Measurements from ENCODE around the gene MKNK1. TPM values are rescaled to one million over a fixed set of nuclear protein-coding genes. Genes with fewer than 3 reads are reported as not detected.

Gene MKNK1
- polyA plus RNA-seq, 1 of the 3 experiments (the other 2 are of a cell fraction) = 28.2 TPM

DNA sequence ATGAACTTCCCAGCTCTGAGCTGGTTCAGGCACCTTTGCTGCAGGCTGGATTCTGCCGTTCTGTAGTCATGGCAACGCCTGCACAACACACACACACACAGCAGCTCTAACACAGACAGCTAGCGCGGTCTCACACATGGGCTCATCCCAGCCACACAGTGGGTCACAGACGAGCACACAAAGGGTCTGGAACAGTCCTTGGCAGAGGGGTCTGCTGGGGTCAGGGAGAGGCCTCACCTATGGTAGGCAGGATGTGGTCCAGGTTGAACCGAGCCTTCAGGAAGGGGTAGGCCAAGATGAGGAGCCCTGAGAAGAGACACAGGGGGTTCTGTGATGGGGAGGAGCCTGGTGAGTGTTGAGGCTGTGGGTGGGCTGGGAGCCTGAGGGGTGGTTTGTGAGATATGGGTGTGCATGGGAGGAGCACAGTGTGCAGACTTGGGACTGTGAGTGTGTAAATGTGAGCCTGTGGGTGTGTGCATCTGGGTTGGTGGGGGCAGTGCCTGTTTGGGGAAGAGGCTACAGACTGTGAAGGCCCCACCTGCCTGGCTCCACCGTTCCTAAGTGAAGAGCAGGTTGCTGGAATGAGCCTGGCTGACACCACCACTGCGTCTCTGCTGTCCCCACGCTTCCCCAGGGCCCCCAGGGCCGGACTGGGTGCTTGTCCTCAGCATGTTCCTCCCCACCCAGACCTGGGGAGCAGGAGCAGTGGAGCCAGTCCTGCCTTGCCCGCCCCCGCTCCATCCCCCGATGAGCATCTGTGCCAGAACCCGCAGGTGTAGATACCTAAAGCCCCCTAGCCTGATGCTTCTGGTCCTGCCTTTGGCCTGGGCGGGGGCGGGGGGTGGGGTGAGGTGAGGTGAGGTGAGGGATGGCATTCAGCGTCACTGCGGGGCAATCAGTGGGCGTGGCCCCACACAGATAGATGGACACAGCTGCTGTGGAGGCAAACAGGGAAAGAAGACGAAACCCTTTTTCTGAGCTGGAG is 54.1 kb downstream of the MKNK1 start:
- H3K79me2 ChIP-seq (ENCODE audit: insufficient read depth) = no peaks in the 10 kb centered on the region
- POLR2A ChIA-PET = no interaction called here
- no peak overlapping the region for H2AFZ ChIP-seq (ENCODE audit: low read depth)
- H3K4me3 ChIP-seq (ENCODE audit: low read depth in 2 of 2, low read length in 1 of 2) = no peak overlapping the region
- no peaks in the 10 kb centered on the region for H3K9me2 ChIP-seq
- peaks cover 0 to 9% of the 10 kb centered on the region in 2 experiments; a peak in 1 of 4 replicates for H3K4me1 ChIP-seq (ENCODE audit: control insufficient read depth in 1 of 2, insufficient read depth in 2 of 2, low read depth in 1 of 2, low read length in 1 of 2)
- CTCF ChIA-PET = interaction anchor here (0.6 to 7.0 kb wide), 8 partner anchors 14 to 245 kb away, joined by 3 to 53 read pairs (median 6); a partner anchor contains a TSS
- peak; percentile 81 for DNase-seq
- no peaks in the 10 kb centered on the region for H3K36me3 ChIP-seq (replicated peaks in 1 of 2; ENCODE audit: control insufficient read depth in 1 of 2, insufficient read depth in 2 of 2, low read length in 1 of 2)
- no peaks in the 10 kb centered on the region for H4K20me1 ChIP-seq (ENCODE audit: insufficient read depth)
- H3K4me2 ChIP-seq = no peak overlapping the region
- peaks cover 2% of the 10 kb centered on the region; the same call in 1 of the 2 replicates for H3K27me3 ChIP-seq (ENCODE audit: insufficient read depth)
- TF ChIP-seq MEF2A (IDR thresholded peaks at IDR 0.05; ENCODE audit: borderline replicate concordance, low read depth) (no peak), MXI1 (IDR thresholded peaks at IDR 0.05; ENCODE audit: low read depth, low read length) (0 out of 2 replicates have a peak, but pooled peaks have one; percentile 21)
- TF ChIP-seq, protein P1, sequence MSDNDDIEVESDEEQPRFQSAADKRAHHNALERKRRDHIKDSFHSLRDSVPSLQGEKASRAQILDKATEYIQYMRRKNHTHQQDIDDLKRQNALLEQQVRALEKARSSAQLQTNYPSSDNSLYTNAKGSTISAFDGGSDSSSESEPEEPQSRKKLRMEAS (IDR thresholded peaks at IDR 0.05; ENCODE audit: low read depth) = no peak
- 34% methylated on average over 7 of the region's 20 CpGs for WGBS (ENCODE audit: low lambda C conversion rate)
- H3K9ac ChIP-seq = no peak overlapping the region
- no peak overlapping the region for H3K27ac ChIP-seq (ENCODE audit: low read depth in 2 of 2, low read length in 1 of 2)
- H3K9me3 ChIP-seq = no peaks in the 10 kb centered on the region
- H3F3A ChIP-seq (replicated peaks; ENCODE audit: insufficient read depth) = no peaks in the 10 kb centered on the region

DNA sequence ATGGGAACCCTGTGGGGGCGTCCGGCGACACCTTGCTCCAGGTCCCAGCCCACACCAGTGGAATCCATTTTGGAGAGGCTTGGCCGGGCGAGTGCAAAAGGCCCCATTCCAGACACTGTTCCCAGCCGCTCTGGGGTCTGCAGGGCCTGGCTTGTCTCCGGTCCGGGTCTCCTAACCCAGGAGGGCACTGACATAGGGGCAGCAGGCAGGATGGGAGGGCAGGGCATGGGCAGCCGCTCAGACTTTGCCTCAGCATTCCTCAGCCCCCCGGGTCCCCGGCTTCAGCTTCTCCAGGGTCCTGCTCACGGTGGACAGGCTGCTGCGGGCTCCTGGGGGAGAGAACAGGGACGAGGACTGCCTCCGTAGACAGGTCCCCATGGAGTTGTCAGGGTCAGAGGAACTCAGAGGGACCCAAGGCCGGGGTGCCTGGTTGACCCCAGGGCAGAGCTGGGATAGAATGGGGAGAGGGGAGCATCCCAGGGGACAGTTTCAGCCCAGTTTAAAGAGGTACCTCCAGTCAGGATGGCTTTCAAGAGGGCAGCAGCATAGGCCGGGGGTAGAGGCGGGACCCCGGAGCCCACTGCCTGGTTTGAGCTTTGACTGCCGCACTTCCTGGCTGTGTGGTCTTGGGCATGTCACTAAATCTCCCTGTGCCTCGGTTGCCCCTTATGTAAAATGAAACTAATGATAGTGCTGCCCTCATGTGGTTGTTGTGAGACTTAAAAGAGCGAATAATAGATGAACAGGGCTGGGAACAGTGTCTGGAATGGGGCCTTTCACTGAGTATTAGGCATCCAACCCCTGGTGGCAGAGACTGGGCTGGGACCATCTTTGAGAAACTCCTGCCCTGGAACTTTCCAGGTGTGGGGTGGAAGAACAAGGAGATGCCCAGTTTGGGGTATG is 56.3 kb downstream of the MKNK1 start:
- Histone ChIP-seq H3K79me2 (ENCODE audit: insufficient read depth) (no peaks in the 10 kb centered on the region), H3K9me3 (no peaks in the 10 kb centered on the region), H3K27me3 (ENCODE audit: insufficient read depth) (peaks cover 18% of the 10 kb centered on the region; the same call in 1 of the 2 replicates), H3K36me3 (replicated peaks in 1 of 2; ENCODE audit: control insufficient read depth in 1 of 2, insufficient read depth in 2 of 2, low read length in 1 of 2) (no peaks in the 10 kb centered on the region), H3K4me2 (no peak overlapping the region), H3F3A (replicated peaks; ENCODE audit: insufficient read depth) (no peaks in the 10 kb centered on the region), H2AFZ (ENCODE audit: low read depth) (no peak overlapping the region), H3K4me1 (ENCODE audit: control insufficient read depth in 1 of 2, insufficient read depth in 2 of 2, low read depth in 1 of 2, low read length in 1 of 2) (peaks cover 0 to 9% of the 10 kb centered on the region in 2 experiments; a peak in 1 of 4 replicates), H3K27ac (ENCODE audit: low read depth in 2 of 2, low read length in 1 of 2) (no peak overlapping the region), H3K9ac (no peak overlapping the region), H3K4me3 (ENCODE audit: low read depth in 2 of 2, low read length in 1 of 2) (no peak overlapping the region), H4K20me1 (ENCODE audit: insufficient read depth) (no peaks in the 10 kb centered on the region), H3K9me2 (no peaks in the 10 kb centered on the region)
- WGBS (ENCODE audit: low lambda C conversion rate) = 47% methylated on average over 9 of the region's 22 CpGs
- CTCF ChIA-PET = interaction anchor here (0.6 to 7.0 kb wide), 33 partner anchors 8 to 178 kb away, joined by 3 to 53 read pairs (median 4); partner anchors contain the start of gene MKNK1
- DNase-seq = peak; percentile 64
- POLR2A ChIA-PET = no interaction called here
- TF ChIP-seq RFX5 (IDR thresholded peaks at IDR 0.05; ENCODE audit: low read length) (no peak), RAD21 (IDR thresholded peaks at IDR 0.05; ENCODE audit: low read length) (peak; percentile 61), POLR2AphosphoS5 (IDR thresholded peaks at IDR 0.05; ENCODE audit: low read depth, low read length) (no peak), MXI1 (IDR thresholded peaks at IDR 0.05; ENCODE audit: low read depth, low read length) (no peak), SMC3 (IDR thresholded peaks at IDR 0.05; ENCODE audit: low read depth, low read length) (peak; percentile 51), FOXM1 (IDR thresholded peaks at IDR 0.05; ENCODE audit: low read depth) (no peak), MEF2A (IDR thresholded peaks at IDR 0.05; ENCODE audit: borderline replicate concordance, low read depth) (no peak), SIN3A (IDR thresholded peaks at IDR 0.05; ENCODE audit: borderline replicate concordance, low read depth, low read length) (no peak)
- TF ChIP-seq, protein P2, sequence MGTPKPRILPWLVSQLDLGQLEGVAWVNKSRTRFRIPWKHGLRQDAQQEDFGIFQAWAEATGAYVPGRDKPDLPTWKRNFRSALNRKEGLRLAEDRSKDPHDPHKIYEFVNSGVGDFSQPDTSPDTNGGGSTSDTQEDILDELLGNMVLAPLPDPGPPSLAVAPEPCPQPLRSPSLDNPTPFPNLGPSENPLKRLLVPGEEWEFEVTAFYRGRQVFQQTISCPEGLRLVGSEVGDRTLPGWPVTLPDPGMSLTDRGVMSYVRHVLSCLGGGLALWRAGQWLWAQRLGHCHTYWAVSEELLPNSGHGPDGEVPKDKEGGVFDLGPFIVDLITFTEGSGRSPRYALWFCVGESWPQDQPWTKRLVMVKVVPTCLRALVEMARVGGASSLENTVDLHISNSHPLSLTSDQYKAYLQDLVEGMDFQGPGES (IDR thresholded peaks at IDR 0.05; ENCODE audit: low read depth, low read length) = no peak
- TF ChIP-seq, protein P3, sequence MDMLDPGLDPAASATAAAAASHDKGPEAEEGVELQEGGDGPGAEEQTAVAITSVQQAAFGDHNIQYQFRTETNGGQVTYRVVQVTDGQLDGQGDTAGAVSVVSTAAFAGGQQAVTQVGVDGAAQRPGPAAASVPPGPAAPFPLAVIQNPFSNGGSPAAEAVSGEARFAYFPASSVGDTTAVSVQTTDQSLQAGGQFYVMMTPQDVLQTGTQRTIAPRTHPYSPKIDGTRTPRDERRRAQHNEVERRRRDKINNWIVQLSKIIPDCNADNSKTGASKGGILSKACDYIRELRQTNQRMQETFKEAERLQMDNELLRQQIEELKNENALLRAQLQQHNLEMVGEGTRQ (IDR thresholded peaks at IDR 0.05; ENCODE audit: borderline replicate concordance, low read depth, low read length) = no peak
- TF ChIP-seq, protein P4, sequence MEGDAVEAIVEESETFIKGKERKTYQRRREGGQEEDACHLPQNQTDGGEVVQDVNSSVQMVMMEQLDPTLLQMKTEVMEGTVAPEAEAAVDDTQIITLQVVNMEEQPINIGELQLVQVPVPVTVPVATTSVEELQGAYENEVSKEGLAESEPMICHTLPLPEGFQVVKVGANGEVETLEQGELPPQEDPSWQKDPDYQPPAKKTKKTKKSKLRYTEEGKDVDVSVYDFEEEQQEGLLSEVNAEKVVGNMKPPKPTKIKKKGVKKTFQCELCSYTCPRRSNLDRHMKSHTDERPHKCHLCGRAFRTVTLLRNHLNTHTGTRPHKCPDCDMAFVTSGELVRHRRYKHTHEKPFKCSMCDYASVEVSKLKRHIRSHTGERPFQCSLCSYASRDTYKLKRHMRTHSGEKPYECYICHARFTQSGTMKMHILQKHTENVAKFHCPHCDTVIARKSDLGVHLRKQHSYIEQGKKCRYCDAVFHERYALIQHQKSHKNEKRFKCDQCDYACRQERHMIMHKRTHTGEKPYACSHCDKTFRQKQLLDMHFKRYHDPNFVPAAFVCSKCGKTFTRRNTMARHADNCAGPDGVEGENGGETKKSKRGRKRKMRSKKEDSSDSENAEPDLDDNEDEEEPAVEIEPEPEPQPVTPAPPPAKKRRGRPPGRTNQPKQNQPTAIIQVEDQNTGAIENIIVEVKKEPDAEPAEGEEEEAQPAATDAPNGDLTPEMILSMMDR (IDR thresholded peaks at IDR 0.05) = peak; percentile 70

All from SK-N-SH (cell line).